ENCODE results near the gene CENPA. TPM values are rescaled to one million over a fixed set of nuclear protein-coding genes. Genes with fewer than 3 reads are reported as not detected.

Gene CENPA
- total RNA-seq, 4 donors from 2014 or later, result 0.34 TPM; not detected in 3

- Histone ChIP-seq H3K4me1 (peaks cover 60 to 72% (median 68%) of the 10 kb centered on the region in 4 donors), H3K4me3 (peak overlapping the region in 1 of 4 donors; percentile 5), H3K27ac (replicated peaks in 1 of 4) (peak overlapping the region; percentile 80 to 86 (median 83)), H3K36me3 (peaks cover 27 to 38% (median 37%) of the 10 kb centered on the region in 4 donors), H3K27me3 (no peaks in the 10 kb centered on the region), H3K9me3 (no peaks in the 10 kb centered on the region)
- no peak for TF ChIP-seq EP300 (IDR thresholded peaks at IDR 0.05)
- TF ChIP-seq POLR2AphosphoS5 (IDR thresholded peaks at IDR 0.05), result peak; percentile 86 to 97
- intact Hi-C loops (cut with DNase I), result no loop called here
- WGBS, result 35% methylated on average over 9 of the region's 13 CpGs
- DNase-seq (ENCODE audit: extremely low spot score), result peak; percentile 98
These were observed 13.5 kb upstream of the CENPA start for GRCh38 chr2:26772064-26773001.

- Histone ChIP-seq H3K4me3 (no peak overlapping the region), H3K27me3 (no peaks in the 10 kb centered on the region), H3K4me1 (peaks cover 26 to 32% (median 29%) of the 10 kb centered on the region in 4 donors), H3K36me3 (peaks cover 51 to 78% (median 75%) of the 10 kb centered on the region in 4 donors), H3K9me3 (no peaks in the 10 kb centered on the region), H3K27ac (replicated peaks in 1 of 4) (no peak overlapping the region)
- TF ChIP-seq POLR2AphosphoS5 (IDR thresholded peaks at IDR 0.05) (no peak), CTCF (IDR thresholded peaks at IDR 0.05) (no peak), EP300 (IDR thresholded peaks at IDR 0.05) (no peak), POLR2A (IDR thresholded peaks at IDR 0.05; ENCODE audit: low read depth) (no peak)
- no peak for DNase-seq (ENCODE audit: extremely low spot score)
- intact Hi-C loops (cut with DNase I), result no loop called here
- WGBS, result 81% methylated on average over 5 of the region's 5 CpGs
These were observed 9.6 kb upstream of the CENPA start for GRCh38 chr2:26776195-26776800.

- Histone ChIP-seq H3K9me3 (no peaks in the 10 kb centered on the region), H3K36me3 (peaks cover 51 to 83% (median 78%) of the 10 kb centered on the region in 4 donors), H3K4me1 (peaks cover 8 to 14% (median 11%) of the 10 kb centered on the region in 4 donors), H3K27me3 (no peaks in the 10 kb centered on the region), H3K27ac (replicated peaks in 1 of 4) (no peak overlapping the region), H3K4me3 (no peak overlapping the region)
- TF ChIP-seq POLR2AphosphoS5 (IDR thresholded peaks at IDR 0.05), result no peak
- TF ChIP-seq EP300 (IDR thresholded peaks at IDR 0.05), result no peak
- TF ChIP-seq CTCF (IDR thresholded peaks at IDR 0.05), result no peak
- TF ChIP-seq POLR2A (IDR thresholded peaks at IDR 0.05; ENCODE audit: low read depth), result no peak
- WGBS, result 93% methylated on average over 5 of the region's 18 CpGs
- intact Hi-C loops (cut with DNase I), result no loop called here
- DNase-seq (ENCODE audit: extremely low spot score), result no peak
These were observed 7.8 kb upstream of the CENPA start for GRCh38 chr2:26778098-26778497.

GRCh38 chr2:26778507-26778906 lies 7.3 kb upstream of the CENPA start:
- no peaks in the 10 kb centered on the region for H3K9me3 ChIP-seq
- no peak for DNase-seq (ENCODE audit: extremely low spot score)
- H3K4me1 ChIP-seq, result peaks cover 4 to 10% (median 7%) of the 10 kb centered on the region in 4 donors
- WGBS, result 85% methylated on average over 2 of the region's 3 CpGs
- H3K27me3 ChIP-seq, result no peaks in the 10 kb centered on the region
- TF ChIP-seq POLR2AphosphoS5 (IDR thresholded peaks at IDR 0.05) (no peak), POLR2A (IDR thresholded peaks at IDR 0.05; ENCODE audit: low read depth) (no peak), CTCF (IDR thresholded peaks at IDR 0.05) (no peak), EP300 (IDR thresholded peaks at IDR 0.05) (no peak)
- no peak overlapping the region for H3K4me3 ChIP-seq
- peaks cover 51 to 83% (median 78%) of the 10 kb centered on the region in 4 donors for H3K36me3 ChIP-seq
- H3K27ac ChIP-seq (replicated peaks in 1 of 4), result no peak overlapping the region
- intact Hi-C loops (cut with DNase I), result no loop called here

- peaks cover 44 to 66% (median 63%) of the 10 kb centered on the region in 4 donors for H3K36me3 ChIP-seq
- no peaks in the 10 kb centered on the region for H3K27me3 ChIP-seq
- peaks cover 3 to 6% (median 4%) of the 10 kb centered on the region in 4 donors for H3K4me1 ChIP-seq
- H3K9me3 ChIP-seq, result no peaks in the 10 kb centered on the region
- H3K4me3 ChIP-seq, result no peak overlapping the region
- WGBS, result 100% methylated on average over 4 of the region's 4 CpGs
- TF ChIP-seq CTCF (IDR thresholded peaks at IDR 0.05), result no peak
- peak in 1 of 2 donors; percentile 14 for TF ChIP-seq POLR2AphosphoS5 (IDR thresholded peaks at IDR 0.05)
- no peak for TF ChIP-seq EP300 (IDR thresholded peaks at IDR 0.05)
- no peak for TF ChIP-seq POLR2A (IDR thresholded peaks at IDR 0.05; ENCODE audit: low read depth)
- no peak for DNase-seq (ENCODE audit: extremely low spot score)
- no peak overlapping the region for H3K27ac ChIP-seq (replicated peaks in 1 of 4)
- intact Hi-C loops (cut with DNase I), result no loop called here
These were observed 5.6 kb upstream of the CENPA start for GRCh38 chr2:26780203-26780760.

Measured in esophagus muscularis mucosa (tissue), 4 donors.